ENCODE data around the gene ARHGAP10. TPM values are rescaled to one million over a fixed set of nuclear protein-coding genes. Genes with fewer than 3 reads are reported as not detected.
"Not testable (repeated sequence)": the region's sequence is repeated elsewhere in the genome, so short reads cannot be mapped to it uniquely, and the experiment has no call there.

ARHGAP10 gene
- total RNA-seq, 2 experiments from 2014 or later: 3.6 to 3.8 TPM

GRCh38 chr4:147788791-147789190 is 56.9 kb downstream of the ARHGAP10 start:
- no peak overlapping the region for H3K27ac Mint-ChIP-seq
- no peaks in the 10 kb centered on the region for H3K36me3 Mint-ChIP-seq (ENCODE audit: low read depth)
- no peaks in the 10 kb centered on the region for H3K27me3 Mint-ChIP-seq (ENCODE audit: low read depth)
- H3K9me3 Mint-ChIP-seq: no peaks in the 10 kb centered on the region
- CTCF ChIA-PET: interaction anchor here (0.8 to 1.2 kb wide), 2 partner anchors 78 to 80 kb away, joined by 3 to 4 read pairs; no protein-coding TSS in a partner anchor
- no peak for DNase-seq
- peaks cover 24% of the 10 kb centered on the region for H3K4me1 Mint-ChIP-seq (ENCODE audit: low read depth)
- intact Hi-C loops (cut with micrococcal nuclease): no loop called here
- no peak overlapping the region for H3K4me3 Mint-ChIP-seq

GRCh38 chr4:147789596-147789995 is 57.7 kb downstream of the ARHGAP10 start:
- DNase-seq: no peak
- Mint-ChIP-seq H3K27me3 (ENCODE audit: low read depth) (no peaks in the 10 kb centered on the region), H3K36me3 (ENCODE audit: low read depth) (no peaks in the 10 kb centered on the region), H3K27ac (no peak overlapping the region), H3K4me1 (ENCODE audit: low read depth) (peaks cover 32% of the 10 kb centered on the region), H3K4me3 (no peak overlapping the region), H3K9me3 (no peaks in the 10 kb centered on the region)
- intact Hi-C loops (cut with micrococcal nuclease): no loop called here
- CTCF ChIA-PET: interaction anchor here (0.6 to 1.2 kb wide), 2 partner anchors 51 to 77 kb away, joined by 4 read pairs; no protein-coding TSS in a partner anchor

GRCh38 chr4:147790412-147790811 is 58.5 kb downstream of the ARHGAP10 start:
- no peaks in the 10 kb centered on the region for H3K36me3 Mint-ChIP-seq (ENCODE audit: low read depth)
- intact Hi-C loops (cut with micrococcal nuclease): loop anchor here (5.0 kb wide), 2 partner anchors 58 to 652 kb away; partner anchors contain the start of genes ARHGAP10 and NR3C2
- CTCF ChIA-PET: interaction anchor here (0.6 kb wide), 1 partner anchor 96 kb away, joined by 3 read pairs; no protein-coding TSS in a partner anchor
- no peak overlapping the region for H3K27ac Mint-ChIP-seq
- no peak for DNase-seq
- H3K4me1 Mint-ChIP-seq (ENCODE audit: low read depth): peaks cover 36% of the 10 kb centered on the region
- no peaks in the 10 kb centered on the region for H3K9me3 Mint-ChIP-seq
- no peaks in the 10 kb centered on the region for H3K27me3 Mint-ChIP-seq (ENCODE audit: low read depth)
- no peak overlapping the region for H3K4me3 Mint-ChIP-seq

GRCh38 chr4:147791341-147791740 is 59.5 kb downstream of the ARHGAP10 start:
- no peak for DNase-seq
- H3K36me3 Mint-ChIP-seq (ENCODE audit: low read depth): no peaks in the 10 kb centered on the region
- H3K4me3 Mint-ChIP-seq: no peak overlapping the region
- H3K9me3 Mint-ChIP-seq: no peaks in the 10 kb centered on the region
- H3K27me3 Mint-ChIP-seq (ENCODE audit: low read depth): no peaks in the 10 kb centered on the region
- intact Hi-C loops (cut with micrococcal nuclease): loop anchor here (5.0 kb wide), 2 partner anchors 59 to 651 kb away; partner anchors contain the start of genes ARHGAP10 and NR3C2
- CTCF ChIA-PET: no interaction called here
- H3K4me1 Mint-ChIP-seq (ENCODE audit: low read depth): peaks cover 34% of the 10 kb centered on the region
- no peak overlapping the region for H3K27ac Mint-ChIP-seq

- peak overlapping the region; percentile 53 for H3K4me3 Mint-ChIP-seq
- no peak for DNase-seq
- H3K27me3 Mint-ChIP-seq (ENCODE audit: low read depth): no peaks in the 10 kb centered on the region
- H3K9me3 Mint-ChIP-seq: no peaks in the 10 kb centered on the region
- CTCF ChIA-PET: no interaction called here
- no peaks in the 10 kb centered on the region for H3K36me3 Mint-ChIP-seq (ENCODE audit: low read depth)
- peak overlapping the region; percentile 12 for H3K27ac Mint-ChIP-seq
- peaks cover 34% of the 10 kb centered on the region for H3K4me1 Mint-ChIP-seq (ENCODE audit: low read depth)
- intact Hi-C loops (cut with micrococcal nuclease): loop anchor here (5.0 kb wide), 2 partner anchors 60 to 650 kb away; partner anchors contain the start of genes ARHGAP10 and NR3C2
Observed at GRCh38 chr4:147791865-147792264, 60.0 kb downstream of the ARHGAP10 start.

- DNase-seq: no peak
- peaks cover 31% of the 10 kb centered on the region for H3K4me1 Mint-ChIP-seq (ENCODE audit: low read depth)
- CTCF ChIA-PET: interaction anchor here (1.6 kb wide), 1 partner anchor 73 kb away, joined by 5 read pairs; no protein-coding TSS in a partner anchor
- H3K36me3 Mint-ChIP-seq (ENCODE audit: low read depth): peaks cover 3% of the 10 kb centered on the region
- no peak overlapping the region for H3K27ac Mint-ChIP-seq
- H3K9me3 Mint-ChIP-seq: no peaks in the 10 kb centered on the region
- H3K4me3 Mint-ChIP-seq: no peak overlapping the region
- no peaks in the 10 kb centered on the region for H3K27me3 Mint-ChIP-seq (ENCODE audit: low read depth)
- intact Hi-C loops (cut with micrococcal nuclease): loop anchor here (5.0 kb wide), 2 partner anchors 61 to 649 kb away; partner anchors contain the start of genes ARHGAP10 and NR3C2
Observed at GRCh38 chr4:147793569-147794313, 61.9 kb downstream of the ARHGAP10 start.

- Mint-ChIP-seq H3K27me3 (ENCODE audit: low read depth) (no peaks in the 10 kb centered on the region), H3K27ac (no peak overlapping the region), H3K4me3 (no peak overlapping the region), H3K36me3 (ENCODE audit: low read depth) (peaks cover 3% of the 10 kb centered on the region), H3K4me1 (ENCODE audit: low read depth) (peaks cover 31% of the 10 kb centered on the region), H3K9me3 (no peaks in the 10 kb centered on the region)
- CTCF ChIA-PET: interaction anchor here (1.6 kb wide), 1 partner anchor 72 kb away, joined by 5 read pairs; no protein-coding TSS in a partner anchor
- intact Hi-C loops (cut with micrococcal nuclease): loop anchor here (5.0 kb wide), 2 partner anchors 62 to 648 kb away; partner anchors contain the start of genes ARHGAP10 and NR3C2
- no peak for DNase-seq
Observed at GRCh38 chr4:147794314-147794680, 62.4 kb downstream of the ARHGAP10 start.

- Mint-ChIP-seq H3K4me3 (no peak overlapping the region), H3K36me3 (ENCODE audit: low read depth) (peaks cover 3% of the 10 kb centered on the region), H3K27me3 (ENCODE audit: low read depth) (no peaks in the 10 kb centered on the region), H3K4me1 (ENCODE audit: low read depth) (peaks cover 35% of the 10 kb centered on the region), H3K9me3 (no peaks in the 10 kb centered on the region), H3K27ac (no peak overlapping the region)
- DNase-seq: no peak
- intact Hi-C loops (cut with micrococcal nuclease): loop anchor here (5.0 kb wide), 2 partner anchors 63 to 647 kb away; partner anchors contain the start of genes ARHGAP10 and NR3C2
- CTCF ChIA-PET: interaction anchor here (1.2 kb wide), 1 partner anchor 72 kb away, joined by 3 read pairs; no protein-coding TSS in a partner anchor
Observed at GRCh38 chr4:147794787-147795413, 63.0 kb downstream of the ARHGAP10 start.

- H3K36me3 Mint-ChIP-seq (ENCODE audit: low read depth); DNase-seq; H3K27me3 Mint-ChIP-seq (ENCODE audit: low read depth); H3K4me3 Mint-ChIP-seq; intact Hi-C loops (cut with micrococcal nuclease); H3K9me3 Mint-ChIP-seq; H3K27ac Mint-ChIP-seq; CTCF ChIA-PET: not testable (repeated sequence)
- H3K4me1 Mint-ChIP-seq (ENCODE audit: low read depth): peaks cover 21% of the 10 kb centered on the region
Observed at GRCh38 chr4:147799057-147799456, 67.2 kb downstream of the ARHGAP10 start.

- H3K27me3 Mint-ChIP-seq (ENCODE audit: low read depth): peaks cover 2% of the 10 kb centered on the region
- CTCF ChIA-PET: no interaction called here
Observed at GRCh38 chr4:147799986-147800555, 68.2 kb downstream of the ARHGAP10 start.

GRCh38 chr4:147801820-147802219 is 69.9 kb downstream of the ARHGAP10 start:
- Mint-ChIP-seq H3K36me3 (ENCODE audit: low read depth) (peaks cover 3% of the 10 kb centered on the region), H3K4me1 (ENCODE audit: low read depth) (peaks cover 12% of the 10 kb centered on the region), H3K9me3 (no peaks in the 10 kb centered on the region), H3K27me3 (ENCODE audit: low read depth) (peaks cover 2% of the 10 kb centered on the region), H3K27ac (no peak overlapping the region), H3K4me3 (no peak overlapping the region)
- CTCF ChIA-PET: no interaction called here
- no peak for DNase-seq
- intact Hi-C loops (cut with micrococcal nuclease): no loop called here

More at GRCh38 chr4:147799986-147800555, 68.2 kb downstream of the ARHGAP10 start:
- peak; percentile 68 for DNase-seq
- peaks cover 13% of the 10 kb centered on the region for H3K4me1 Mint-ChIP-seq (ENCODE audit: low read depth)
- no peak overlapping the region for H3K27ac Mint-ChIP-seq
- H3K36me3 Mint-ChIP-seq (ENCODE audit: low read depth): peaks cover 3% of the 10 kb centered on the region
- intact Hi-C loops (cut with micrococcal nuclease): loop anchor here (1.0 kb wide), 1 partner anchor 68 kb away; the partner anchor contains the start of gene ARHGAP10
- no peaks in the 10 kb centered on the region for H3K9me3 Mint-ChIP-seq
- no peak overlapping the region for H3K4me3 Mint-ChIP-seq

- DNase-seq: no peak
- CTCF ChIA-PET: no interaction called here
- Mint-ChIP-seq H3K4me3 (no peak overlapping the region), H3K9me3 (no peaks in the 10 kb centered on the region), H3K27ac (no peak overlapping the region), H3K27me3 (ENCODE audit: low read depth) (peaks cover 2% of the 10 kb centered on the region), H3K4me1 (ENCODE audit: low read depth) (peaks cover 12% of the 10 kb centered on the region), H3K36me3 (ENCODE audit: low read depth) (no peaks in the 10 kb centered on the region)
- intact Hi-C loops (cut with micrococcal nuclease): no loop called here
Observed at GRCh38 chr4:147802346-147802745, 70.5 kb downstream of the ARHGAP10 start.
